HG03575 (cell line): Measurements from ENCODE around the gene OSBPL1A.
"Not testable (repeated sequence)": the region's sequence is repeated elsewhere in the genome, so short reads cannot be mapped to it uniquely, and the experiment has no call there.

Source experiments
- ATAC-seq: cut with Tn5 transposase; IDR thresholded peaks from one replicate; pipeline ENCODE4 v1.9.1; 2021; ENCODE audit not compliant: unreplicated experiment, insufficient number of reproducible peaks, low FRiP score; ENCODE audit errors: extremely low read depth

The OSBPL1A gene

GRCh38 chr18:24402209-24402785, 4.7 kb upstream of the OSBPL1A start:
- ATAC-seq, result no peak

GRCh38 chr18:24400587-24400986, 3.0 kb upstream of the OSBPL1A start:
- no peak for ATAC-seq

GRCh38 chr18:24398540-24398939, 916 bp upstream of the OSBPL1A start:
- ATAC-seq, result no peak

GRCh38 chr18:24397131-24397693, 412 bp downstream of the OSBPL1A start:
- no peak for ATAC-seq

- ATAC-seq, result no peak
Measured at GRCh38 chr18:24396082-24396633, 1.5 kb downstream of the OSBPL1A start.

- ATAC-seq, result no peak
Measured at GRCh38 chr18:24395049-24395795, 2.4 kb downstream of the OSBPL1A start.

GRCh38 chr18:24388957-24389356, 8.7 kb downstream of the OSBPL1A start:
- no peak for ATAC-seq

- no peak for ATAC-seq
Measured at GRCh38 chr18:24386681-24387080, 10.9 kb downstream of the OSBPL1A start.

- no peak for ATAC-seq
Measured at GRCh38 chr18:24381126-24381525, 16.5 kb downstream of the OSBPL1A start.

GRCh38 chr18:24380163-24380747, 17.4 kb downstream of the OSBPL1A start:
- no peak for ATAC-seq

- ATAC-seq, result no peak
Measured at GRCh38 chr18:24378598-24378997, 19.0 kb downstream of the OSBPL1A start.

GRCh38 chr18:24376531-24376930, 21.1 kb downstream of the OSBPL1A start:
- not testable (repeated sequence) for ATAC-seq

GRCh38 chr18:24373328-24373727, 24.3 kb downstream of the OSBPL1A start:
- ATAC-seq, result no peak

- ATAC-seq, result no peak
Measured at GRCh38 chr18:24372279-24372872, 25.2 kb downstream of the OSBPL1A start.

- no peak for ATAC-seq
Measured at GRCh38 chr18:24370120-24370519, 27.5 kb downstream of the OSBPL1A start.

- no peak for ATAC-seq
Measured at GRCh38 chr18:24369426-24369825, 28.2 kb downstream of the OSBPL1A start.

GRCh38 chr18:24368749-24369148, 28.9 kb downstream of the OSBPL1A start:
- ATAC-seq, result no peak

- ATAC-seq, result no peak
Measured at GRCh38 chr18:24366328-24366727, 31.3 kb downstream of the OSBPL1A start.

- no peak for ATAC-seq
Measured at GRCh38 chr18:24364177-24364576, 33.4 kb downstream of the OSBPL1A start.
